Ascending aorta (tissue), 2 donors: ENCODE data around the gene RTRAF. TPM values are rescaled to one million over a fixed set of nuclear protein-coding genes. Genes with fewer than 3 reads are reported as not detected.

Experiments used
- DNase-seq, 2 donors: peaks; one replicate each; pipeline ENCODE4 v3.0.0-alpha.2; 2019; ENCODE audit warnings: low spot score in 2 of 2
- H3K27ac ChIP-seq, 2 donors: fragments of 200-600 bp; sonication (generic); one replicate each; pipeline ENCODE4 v1.5.1; 2016 to 2017; ENCODE audit warnings: mild to moderate bottlenecking in 1 of 2
- H3K27me3 ChIP-seq: fragments of 200-600 bp; sonication (generic); one replicate; pipeline ENCODE4 v1.5.1; 2017
- H3K36me3 ChIP-seq, 2 donors: fragments of 200-600 bp; sonication (generic); one replicate each; pipeline ENCODE4 v1.5.1; 2016
- H3K4me1 ChIP-seq, 2 donors: fragments of 200-600 bp; sonication (generic); one replicate each; pipeline ENCODE4 v1.5.1; 2016 to 2017; ENCODE audit warnings: mild to moderate bottlenecking in 1 of 2
- H3K4me3 ChIP-seq, 2 donors: fragments of 200-600 bp; sonication (generic); one replicate each; pipeline ENCODE4 v1.5.1; 2016 to 2017; ENCODE audit warnings: mild to moderate bottlenecking in 1 of 2
- H3K9me3 ChIP-seq, 2 donors: fragments of 200-600 bp; sonication (generic); one replicate each; pipeline ENCODE4 v1.5.1; 2016
- CTCF ChIP-seq, 3 experiments: fragments of 200-600 bp in 2 of 3; fragments of 450-650 bp in 1 of 3; sonication (generic) in 2 of 3; IDR thresholded peaks; one replicate each; pipeline ENCODE4 v1.5.1; 2016 to 2019; ENCODE audit warnings: antibody characterized with exemption in 3 of 3, mild to moderate bottlenecking in 1 of 3, moderate library complexity in 1 of 3
- intact Hi-C: fragments of 100-400 bp; cut with DNase I; formaldehyde crosslinking; loops from one replicate; pipeline ENCODE4 v1.15.1; 2023
- total RNA-seq: library from RNA; depleted of rRNA; stranded (reverse); fragments of >200 nt; gene quantifications from one replicate; pipeline ENCODE4 v1.1.0, GENCODE V29; 2016

Gene RTRAF
- total RNA-seq, 1 donor from 2014 or later: 15.3 TPM

DNA sequence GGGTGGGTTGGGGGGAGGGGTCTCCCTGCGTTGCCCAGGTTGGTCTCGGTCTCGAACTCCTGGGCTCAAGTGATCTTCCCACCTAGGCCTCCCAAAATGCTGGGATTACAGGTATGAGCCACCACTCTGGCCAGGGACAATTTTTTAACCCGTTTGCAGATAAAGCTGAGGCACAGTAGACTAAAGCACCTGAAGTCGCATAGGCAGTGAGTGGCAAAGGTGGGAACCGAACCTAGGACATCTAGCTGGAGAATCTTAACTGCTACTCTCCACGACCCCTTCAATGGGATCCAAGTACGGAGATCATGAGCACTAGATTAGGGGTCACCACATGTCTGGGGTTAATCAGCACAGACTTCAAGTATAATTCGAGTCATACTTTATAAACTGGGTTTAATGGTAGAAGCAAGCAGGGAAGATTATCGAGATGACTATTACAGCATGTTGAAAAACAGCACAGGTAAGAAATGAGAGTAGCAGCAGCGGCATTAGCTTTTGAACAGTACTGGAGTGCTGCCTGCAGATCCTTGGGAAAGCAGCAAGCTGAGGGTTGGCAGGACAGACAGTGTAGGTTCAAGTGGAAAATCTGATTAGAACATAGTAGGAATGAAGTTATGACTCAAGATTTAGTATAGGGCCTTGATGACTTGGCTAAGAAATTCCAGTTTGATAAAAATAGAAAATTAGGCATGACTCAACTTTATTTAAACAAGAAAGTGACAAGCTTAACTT is 55.6 kb downstream of the RTRAF start:
- peak in 1 of 2 donors; percentile 79 for DNase-seq
- no peak for TF ChIP-seq CTCF (IDR thresholded peaks at IDR 0.05)
- Histone ChIP-seq H3K9me3 (no peaks in the 10 kb centered on the region), H3K36me3 (no peaks in the 10 kb centered on the region), H3K27me3 (no peaks in the 10 kb centered on the region), H3K27ac (peak overlapping the region; percentile 72), H3K4me3 (no peak overlapping the region), H3K4me1 (peaks cover 2 to 46% of the 10 kb centered on the region in 2 donors)
- intact Hi-C loops: loop anchor here (2.0 kb wide), 1 partner anchor 24 kb away; the partner anchor contains the start of gene NID2

DNA sequence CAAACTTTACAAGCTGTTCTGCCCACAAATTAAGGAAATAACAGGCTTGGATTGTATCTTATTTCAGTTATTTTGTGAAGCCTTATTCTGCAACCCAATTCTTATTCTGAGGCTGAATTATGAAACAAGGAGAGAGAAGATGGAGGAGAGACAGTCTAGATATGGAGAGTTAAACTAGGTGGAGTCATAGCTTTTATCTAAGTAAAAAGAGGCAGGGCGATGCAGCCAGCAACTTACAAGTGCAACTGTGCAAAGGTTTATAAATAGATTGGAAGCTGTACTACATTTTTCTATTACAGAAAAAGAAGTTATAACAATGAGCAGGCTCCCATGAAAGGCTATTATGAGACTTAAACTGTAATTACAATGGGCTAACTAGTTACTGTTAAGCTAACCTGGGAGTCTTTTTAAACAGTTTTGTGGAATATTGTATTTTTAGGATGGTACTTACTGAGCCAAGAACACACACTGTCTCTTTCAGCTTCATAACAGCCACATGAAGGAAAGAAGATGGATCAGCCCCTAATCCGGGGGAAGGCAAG is 57.1 kb downstream of the RTRAF start:
- Histone ChIP-seq H3K9me3 (no peaks in the 10 kb centered on the region), H3K27me3 (no peaks in the 10 kb centered on the region), H3K4me1 (peaks cover 2 to 47% of the 10 kb centered on the region in 2 donors), H3K27ac (peak overlapping the region in 1 of 2 donors; percentile 72), H3K36me3 (no peaks in the 10 kb centered on the region), H3K4me3 (no peak overlapping the region)
- DNase-seq: no peak
- TF ChIP-seq CTCF (IDR thresholded peaks at IDR 0.05): no peak
- intact Hi-C loops: no loop called here

DNA sequence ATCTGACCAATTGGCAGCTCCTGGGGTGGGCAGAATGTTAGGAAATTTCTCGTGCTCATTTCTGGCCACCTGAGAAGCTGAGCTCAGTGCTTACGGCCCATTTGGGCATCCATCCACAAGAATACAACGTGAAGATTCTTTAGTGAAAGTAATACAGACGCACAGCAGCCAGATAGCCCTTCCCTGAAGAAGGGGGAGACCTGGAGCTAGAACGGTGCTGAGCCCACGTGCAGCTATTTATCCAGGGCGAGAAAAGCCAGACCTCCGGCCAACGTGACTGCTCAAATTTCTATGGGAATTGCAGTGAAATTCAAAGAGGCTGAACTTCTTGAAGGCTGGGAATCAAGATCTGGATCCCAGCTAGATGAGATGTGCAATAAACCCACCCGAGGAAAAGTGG is 58.8 kb downstream of the RTRAF start:
- no peaks in the 10 kb centered on the region for H3K27me3 ChIP-seq
- no peak overlapping the region for H3K27ac ChIP-seq

GRCh38 chr14:52048641-52049204 is 59.4 kb downstream of the RTRAF start:
- peaks cover 15 to 51% of the 10 kb centered on the region in 2 donors for H3K4me1 ChIP-seq
- DNase-seq: peak in 1 of 2 donors; percentile 79
- H3K36me3 ChIP-seq: no peaks in the 10 kb centered on the region
- no peak overlapping the region for H3K4me3 ChIP-seq
- no peaks in the 10 kb centered on the region for H3K9me3 ChIP-seq
- no peaks in the 10 kb centered on the region for H3K27me3 ChIP-seq
- TF ChIP-seq CTCF (IDR thresholded peaks at IDR 0.05): no peak
- intact Hi-C loops: no loop called here
- H3K27ac ChIP-seq: no peak overlapping the region

More for the DNA sequence above, 58.8 kb downstream of the RTRAF start:
- DNase-seq: no peak
- Histone ChIP-seq H3K36me3 (no peaks in the 10 kb centered on the region), H3K4me3 (no peak overlapping the region), H3K9me3 (no peaks in the 10 kb centered on the region), H3K4me1 (peaks cover 15 to 57% of the 10 kb centered on the region in 2 donors)
- TF ChIP-seq CTCF (IDR thresholded peaks at IDR 0.05): no peak
- intact Hi-C loops: no loop called here

- peaks cover 15 to 50% of the 10 kb centered on the region in 2 donors for H3K4me1 ChIP-seq
Measured at GRCh38 chr14:52049271-52049670, 59.9 kb downstream of the RTRAF start.

More at GRCh38 chr14:52049271-52049670, 59.9 kb downstream of the RTRAF start:
- no peak for TF ChIP-seq CTCF (IDR thresholded peaks at IDR 0.05)
- intact Hi-C loops: no loop called here
- no peak for DNase-seq
- H3K4me3 ChIP-seq: no peak overlapping the region
- H3K36me3 ChIP-seq: no peaks in the 10 kb centered on the region
- no peak overlapping the region for H3K27ac ChIP-seq
- H3K27me3 ChIP-seq: no peaks in the 10 kb centered on the region
- no peaks in the 10 kb centered on the region for H3K9me3 ChIP-seq
